ENCODE measurements around the gene HS2ST1. TPM values are rescaled to one million over a fixed set of nuclear protein-coding genes. Genes with fewer than 3 reads are reported as not detected.

Gene HS2ST1
- total and polyA plus RNA-seq, 2 donors (not counting 3 experiments of a cell fraction or from before 2014, with no cell fraction given), result 5.5 to 31.2 TPM

DNA sequence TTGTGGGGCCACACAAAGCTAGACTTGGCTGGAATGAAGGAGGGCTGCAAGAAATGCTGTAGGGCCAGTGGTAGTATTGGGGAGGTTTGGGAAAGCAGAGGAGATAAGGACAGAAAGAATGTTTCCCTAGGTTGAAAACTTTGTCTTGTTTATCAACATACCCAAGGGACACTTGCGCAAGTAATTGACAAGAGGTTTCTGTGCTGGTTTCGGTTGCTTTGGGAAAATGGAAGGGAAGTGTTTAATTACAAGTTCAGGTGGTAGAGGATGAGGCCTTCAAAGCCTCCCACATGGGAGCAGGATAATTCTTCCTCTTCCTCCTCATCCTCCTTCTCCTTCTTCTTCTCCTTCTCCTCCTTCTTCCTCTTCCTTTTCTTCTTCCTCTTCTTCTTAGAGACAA lies 232.1 kb downstream of the HS2ST1 start:
- H2AFZ ChIP-seq (ENCODE audit: low read depth, low read length), result no peak overlapping the region
- H3K36me3 ChIP-seq (ENCODE audit: control insufficient read depth in 2 of 2, extremely low read depth in 1 of 2, insufficient read depth in 2 of 2, low read length in 2 of 2), result no peaks in the 10 kb centered on the region
- intact Hi-C loops (cut with micrococcal nuclease) (no loop called here), dilution Hi-C loops (cut with MboI; ENCODE audit: extremely low pct_ligation_motif_present, low sequenced_read_pairs) (no loop called here)
- no peak overlapping the region for H3K27ac ChIP-seq (ENCODE audit: insufficient read depth, low read depth, low read length)
- no peak overlapping the region for H3K9ac ChIP-seq (replicated peaks; ENCODE audit: extremely low read depth, insufficient read depth, low read length)
- ChIA-PET POLR2A (no interaction called here), CTCF (no interaction called here)
- H4K20me1 ChIP-seq (replicated peaks; ENCODE audit: control insufficient read depth, extremely low read depth, insufficient read depth, low read length), result no peaks in the 10 kb centered on the region
- BruUV-seq (replicated peaks), result no TSS peak
- peaks cover 8 to 18% of the 10 kb centered on the region in 2 experiments for H3K27me3 ChIP-seq (ENCODE audit: control insufficient read depth in 2 of 2, insufficient read depth in 2 of 2, low read length in 2 of 2)
- no peak for FAIRE-seq
- H3K4me1 ChIP-seq (ENCODE audit: control insufficient read depth, extremely low read depth, insufficient read depth, low read length), result peaks cover 10% of the 10 kb centered on the region
- H3K9me3 ChIP-seq (replicated peaks; ENCODE audit: control insufficient read depth, insufficient read depth, low read length), result no peaks in the 10 kb centered on the region
- no peaks in the 10 kb centered on the region for H3K9me1 ChIP-seq (replicated peaks; ENCODE audit: control insufficient read depth, extremely low read depth, insufficient read depth, low read length)
- no peaks in the 10 kb centered on the region for H3K79me2 ChIP-seq (ENCODE audit: control insufficient read depth, insufficient read depth, low read length)
- H3K4me3 ChIP-seq (replicated peaks in 1 of 3; ENCODE audit: insufficient read depth in 1 of 3, low read depth in 1 of 3, low read length in 3 of 3), result no peak overlapping the region
- H3K4me2 ChIP-seq (ENCODE audit: insufficient read depth, low read length), result no peak overlapping the region
- TF ChIP-seq FOS (IDR thresholded peaks at IDR 0.05; ENCODE audit: borderline replicate concordance, insufficient read depth, low read length) (no peak), POLR2AphosphoS5 (IDR thresholded peaks at IDR 0.05; ENCODE audit: insufficient read depth, low read depth, low read length) (no peak), GATA2 (IDR thresholded peaks at IDR 0.05; ENCODE audit: insufficient read depth, insufficient read length, low read depth, low read length) (no peak), POLR2A (IDR thresholded peaks at IDR 0.05; ENCODE audit: low read depth, low read length) (no peak), MYC (IDR thresholded peaks at IDR 0.05; ENCODE audit: low read depth, low read length) (no peak), EZH2 (IDR thresholded peaks at IDR 0.05; ENCODE audit: borderline replicate concordance, low read depth, low read length, severe bottlenecking) (no peak), JUN (IDR thresholded peaks at IDR 0.05; ENCODE audit: borderline replicate concordance, insufficient read depth, insufficient read length, low read depth) (no peak)
- TF ChIP-seq, protein P1, sequence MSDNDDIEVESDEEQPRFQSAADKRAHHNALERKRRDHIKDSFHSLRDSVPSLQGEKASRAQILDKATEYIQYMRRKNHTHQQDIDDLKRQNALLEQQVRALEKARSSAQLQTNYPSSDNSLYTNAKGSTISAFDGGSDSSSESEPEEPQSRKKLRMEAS (IDR thresholded peaks at IDR 0.05; ENCODE audit: insufficient read depth, insufficient read length), result no peak
- TF ChIP-seq, protein P2, sequence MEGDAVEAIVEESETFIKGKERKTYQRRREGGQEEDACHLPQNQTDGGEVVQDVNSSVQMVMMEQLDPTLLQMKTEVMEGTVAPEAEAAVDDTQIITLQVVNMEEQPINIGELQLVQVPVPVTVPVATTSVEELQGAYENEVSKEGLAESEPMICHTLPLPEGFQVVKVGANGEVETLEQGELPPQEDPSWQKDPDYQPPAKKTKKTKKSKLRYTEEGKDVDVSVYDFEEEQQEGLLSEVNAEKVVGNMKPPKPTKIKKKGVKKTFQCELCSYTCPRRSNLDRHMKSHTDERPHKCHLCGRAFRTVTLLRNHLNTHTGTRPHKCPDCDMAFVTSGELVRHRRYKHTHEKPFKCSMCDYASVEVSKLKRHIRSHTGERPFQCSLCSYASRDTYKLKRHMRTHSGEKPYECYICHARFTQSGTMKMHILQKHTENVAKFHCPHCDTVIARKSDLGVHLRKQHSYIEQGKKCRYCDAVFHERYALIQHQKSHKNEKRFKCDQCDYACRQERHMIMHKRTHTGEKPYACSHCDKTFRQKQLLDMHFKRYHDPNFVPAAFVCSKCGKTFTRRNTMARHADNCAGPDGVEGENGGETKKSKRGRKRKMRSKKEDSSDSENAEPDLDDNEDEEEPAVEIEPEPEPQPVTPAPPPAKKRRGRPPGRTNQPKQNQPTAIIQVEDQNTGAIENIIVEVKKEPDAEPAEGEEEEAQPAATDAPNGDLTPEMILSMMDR (IDR thresholded peaks at IDR 0.05; ENCODE audit: extremely low read depth in 1 of 2, insufficient read depth in 1 of 2, low read depth in 1 of 2, low read length in 2 of 2), result no peak
- DNase-seq (ENCODE audit: low read depth, low spot score), result no peak
